BE2C (cell line): ENCODE data around the gene PTGER3. TPM values are rescaled to one million over a fixed set of nuclear protein-coding genes. Genes with fewer than 3 reads are reported as not detected.

Experiments used
- DNase-seq: peaks from one replicate; pipeline ENCODE4 v3.0.0-alpha.2; 2020
- H3K27me3 ChIP-seq: fragments of 250-450 bp; sonication (Bioruptor Pico); 2 replicates; pipeline ENCODE4 v1.5.1; 2020; ENCODE audit warnings: mild to moderate bottlenecking
- H3K36me3 ChIP-seq: fragments of 250-450 bp; sonication (Bioruptor Pico); 2 replicates; pipeline ENCODE4 v1.5.1; 2020; ENCODE audit warnings: mild to moderate bottlenecking
- H3K4me1 ChIP-seq: fragments of 250-450 bp; sonication (Bioruptor Pico); 2 replicates; pipeline ENCODE4 v1.5.1; 2020
- H3K4me3 ChIP-seq: 2 replicates; pipeline ENCODE4 v1.5.1; 2011; ENCODE audit warnings: low read depth, low read length
- H3K9me3 ChIP-seq: fragments of 250-450 bp; sonication (Bioruptor Pico); 2 replicates; pipeline ENCODE4 v1.5.1; 2020
- polyA plus RNA-seq: library from polyadenylated mRNA; unstranded; fragments of >200 nt; gene quantifications from one replicate; pipeline ENCODE4 v1.2.1, GENCODE V29; 2012; ENCODE audit warnings: low read depth, missing spikeins; ENCODE audit not compliant: insufficient read length, insufficient read depth
- TF ChIP-seq, protein P1 (sequence below): IDR thresholded peaks from 2 replicates; pipeline ENCODE4 v1.5.1; 2012; ENCODE audit warnings: mild to moderate bottlenecking, low read depth, low read length

Gene PTGER3
- 6.9 TPM for polyA plus RNA-seq

DNA sequence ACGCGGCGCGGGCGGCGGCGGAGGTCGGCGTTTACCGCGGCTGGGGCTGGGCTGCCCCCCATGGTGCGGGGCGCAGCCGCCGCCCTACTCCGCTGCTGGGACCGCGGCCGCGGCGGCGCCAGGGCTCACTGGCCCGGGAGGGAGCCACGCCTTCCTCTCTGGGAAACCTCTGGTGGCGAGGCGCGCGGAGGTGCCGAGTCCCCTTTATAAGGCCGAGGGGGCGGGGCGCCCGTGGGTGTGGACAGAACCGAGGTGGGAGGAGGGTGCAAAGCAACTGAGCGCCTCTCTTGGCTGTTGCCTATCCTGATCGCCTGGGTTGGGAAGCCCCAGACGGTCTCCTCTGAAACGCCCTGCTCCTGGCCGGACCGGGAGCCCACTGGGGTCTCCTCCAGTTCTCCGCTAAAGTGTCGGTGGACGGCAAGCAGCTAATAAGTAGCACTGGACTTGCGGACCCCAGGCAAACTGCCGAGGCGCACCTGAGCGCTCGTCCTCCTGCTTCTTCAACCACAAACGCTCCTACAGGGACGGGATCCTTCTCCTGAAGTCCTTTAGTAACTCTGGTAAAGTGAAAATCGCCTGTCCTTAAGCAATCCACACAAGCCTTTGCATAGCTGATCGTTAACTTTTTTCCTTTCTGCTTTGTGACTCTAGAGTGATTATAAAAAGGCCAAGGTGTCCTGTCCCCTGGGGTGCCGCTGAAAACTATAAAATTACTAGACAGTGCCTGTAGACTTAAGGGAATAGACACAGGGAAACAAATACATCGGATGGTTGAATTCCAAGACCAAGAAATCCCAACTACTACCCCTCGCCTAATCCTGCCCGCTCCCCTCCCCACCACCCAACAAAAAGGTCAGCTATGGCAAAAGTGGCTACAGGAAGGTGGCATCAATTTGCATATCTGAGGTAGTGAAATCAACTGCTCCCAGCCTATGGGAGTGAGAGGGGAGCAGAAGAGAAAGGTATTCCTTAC is at the start of gene PTGER3:
Gene PTGER3 (minus strand): TSS at position 182 of the 973 bp plus-strand sequence. CDS start 239 bp downstream, outside the sequence.
- peaks cover 2% of the 10 kb centered on the region; the same call in 1 of the 2 replicates for H3K4me1 ChIP-seq
- H3K9me3 ChIP-seq, result no peaks in the 10 kb centered on the region
- peak within 1 kb of the TSS; percentile 58 for H3K4me3 ChIP-seq
- no peaks in the 10 kb centered on the region for H3K36me3 ChIP-seq
- H3K27me3 ChIP-seq, result no peaks in the 10 kb centered on the region
- DNase-seq, result peak; percentile 82
- TF ChIP-seq, protein P1, sequence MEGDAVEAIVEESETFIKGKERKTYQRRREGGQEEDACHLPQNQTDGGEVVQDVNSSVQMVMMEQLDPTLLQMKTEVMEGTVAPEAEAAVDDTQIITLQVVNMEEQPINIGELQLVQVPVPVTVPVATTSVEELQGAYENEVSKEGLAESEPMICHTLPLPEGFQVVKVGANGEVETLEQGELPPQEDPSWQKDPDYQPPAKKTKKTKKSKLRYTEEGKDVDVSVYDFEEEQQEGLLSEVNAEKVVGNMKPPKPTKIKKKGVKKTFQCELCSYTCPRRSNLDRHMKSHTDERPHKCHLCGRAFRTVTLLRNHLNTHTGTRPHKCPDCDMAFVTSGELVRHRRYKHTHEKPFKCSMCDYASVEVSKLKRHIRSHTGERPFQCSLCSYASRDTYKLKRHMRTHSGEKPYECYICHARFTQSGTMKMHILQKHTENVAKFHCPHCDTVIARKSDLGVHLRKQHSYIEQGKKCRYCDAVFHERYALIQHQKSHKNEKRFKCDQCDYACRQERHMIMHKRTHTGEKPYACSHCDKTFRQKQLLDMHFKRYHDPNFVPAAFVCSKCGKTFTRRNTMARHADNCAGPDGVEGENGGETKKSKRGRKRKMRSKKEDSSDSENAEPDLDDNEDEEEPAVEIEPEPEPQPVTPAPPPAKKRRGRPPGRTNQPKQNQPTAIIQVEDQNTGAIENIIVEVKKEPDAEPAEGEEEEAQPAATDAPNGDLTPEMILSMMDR, result no peak

DNA sequence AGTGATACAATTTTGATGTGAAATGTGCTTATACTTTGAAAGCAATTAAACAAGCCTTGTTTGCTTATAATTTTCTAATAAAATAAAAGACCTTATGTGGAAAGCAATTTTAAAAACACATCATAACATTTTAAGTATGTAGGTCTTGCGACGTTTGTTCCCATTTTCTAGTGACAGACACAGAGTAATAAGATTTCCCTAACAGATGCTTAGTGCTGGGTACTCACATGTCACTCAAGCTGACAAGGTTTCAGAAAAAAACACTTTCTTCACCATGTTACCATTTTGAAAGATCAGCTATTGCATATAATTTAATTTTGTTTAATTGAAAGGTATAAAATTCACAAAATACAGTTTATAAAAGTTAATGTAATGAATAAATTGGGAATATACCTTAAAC is 47.3 kb upstream of the PTGER3 start:
- TF ChIP-seq, protein P1, result no peak
- DNase-seq, result no peak
- no peaks in the 10 kb centered on the region for H3K27me3 ChIP-seq
- H3K9me3 ChIP-seq, result no peaks in the 10 kb centered on the region
- H3K4me3 ChIP-seq, result no peak overlapping the region
- no peaks in the 10 kb centered on the region for H3K4me1 ChIP-seq
- no peaks in the 10 kb centered on the region for H3K36me3 ChIP-seq

DNA sequence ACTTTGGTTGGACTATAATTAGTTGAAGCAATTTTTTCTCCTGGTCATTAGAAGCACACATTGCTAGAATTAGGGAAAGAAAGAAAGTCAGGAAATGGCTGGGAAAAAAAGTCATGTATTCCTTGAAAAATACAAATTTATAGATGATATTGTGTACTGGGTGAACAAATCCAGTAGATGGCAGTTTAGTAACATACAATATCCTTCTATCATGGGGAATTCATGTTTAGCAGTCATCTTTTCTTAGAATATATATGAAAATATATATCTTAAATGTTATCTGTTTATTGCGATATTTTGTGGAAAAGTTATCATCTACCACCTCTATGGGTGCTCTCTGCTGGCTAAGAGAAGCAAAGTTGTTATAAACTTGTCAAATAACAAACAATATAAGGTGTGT is 46.3 kb upstream of the PTGER3 start:
- no peak for DNase-seq
- Histone ChIP-seq H3K9me3 (no peaks in the 10 kb centered on the region), H3K27me3 (no peaks in the 10 kb centered on the region), H3K36me3 (no peaks in the 10 kb centered on the region), H3K4me1 (no peaks in the 10 kb centered on the region), H3K4me3 (no peak overlapping the region)
- TF ChIP-seq, protein P1, result peak; percentile 27; the same call in 1 of the 2 replicates

DNA sequence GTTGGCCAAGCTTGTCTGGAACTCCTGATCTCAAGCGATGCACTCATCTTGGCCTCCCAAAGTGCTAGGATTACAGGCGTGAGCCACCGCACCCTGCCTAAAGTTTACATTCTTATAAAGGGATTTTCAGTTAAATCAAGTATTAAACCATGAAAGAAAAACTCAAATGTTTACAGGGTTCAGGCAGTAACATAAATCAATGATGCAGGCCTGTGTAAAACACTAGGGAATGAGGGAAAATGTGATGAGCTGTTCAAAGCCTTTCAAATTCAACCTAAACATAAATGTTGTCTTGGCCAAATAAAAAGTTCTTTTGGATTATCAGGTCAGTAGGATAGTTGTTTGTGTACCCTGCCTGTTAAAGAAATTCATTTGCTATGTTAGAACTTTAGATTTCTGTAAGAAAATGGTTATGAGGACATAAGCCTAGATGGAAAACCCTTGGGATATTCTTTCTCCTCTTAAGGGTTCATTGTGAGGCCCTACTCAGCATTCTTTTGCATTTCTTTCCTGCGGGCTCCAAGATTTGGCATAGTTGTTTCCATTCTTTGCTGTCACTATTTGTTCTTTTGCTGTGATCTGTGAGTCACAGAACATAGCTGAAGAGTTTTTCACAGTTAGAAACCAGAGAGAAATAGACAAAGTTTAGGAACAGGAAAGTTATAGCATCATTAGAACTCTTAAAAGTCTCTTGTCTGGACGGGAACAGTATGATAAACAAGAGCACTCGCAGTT is 42.1 kb upstream of the PTGER3 start:
- Histone ChIP-seq H3K9me3 (no peaks in the 10 kb centered on the region), H3K4me1 (no peaks in the 10 kb centered on the region), H3K27me3 (no peaks in the 10 kb centered on the region), H3K36me3 (no peaks in the 10 kb centered on the region), H3K4me3 (no peak overlapping the region)
- TF ChIP-seq, protein P1, result no peak
- no peak for DNase-seq

DNA sequence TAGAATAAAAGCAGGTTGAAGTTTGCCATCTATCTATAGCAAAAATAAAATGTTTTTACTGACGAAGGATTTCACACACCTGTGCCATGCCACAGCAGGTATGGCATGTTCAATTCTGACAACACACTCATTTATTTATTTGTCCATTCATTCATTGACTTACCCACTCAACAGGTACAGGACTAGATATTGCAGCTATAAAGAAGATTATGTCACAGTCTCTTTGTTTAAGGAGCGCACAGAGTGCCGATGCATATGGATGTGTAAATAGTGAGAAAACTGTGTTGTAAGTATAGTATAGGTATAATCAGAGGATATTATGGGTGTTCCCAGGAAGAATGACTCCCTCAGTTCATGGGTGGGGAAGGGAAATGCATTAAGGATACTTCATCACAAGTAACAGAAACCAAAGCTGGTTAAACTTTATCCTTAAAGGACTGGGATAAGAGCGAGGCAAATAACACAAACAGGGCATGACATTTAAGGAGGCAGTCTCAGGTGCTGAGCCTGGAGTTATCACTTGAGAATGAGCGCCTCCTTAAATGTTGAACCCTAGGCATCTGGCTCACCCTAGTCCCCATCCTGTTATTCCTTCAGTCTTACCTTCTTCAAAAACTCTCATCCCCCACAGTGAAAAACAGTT is 41.1 kb upstream of the PTGER3 start:
- TF ChIP-seq, protein P1, result no peak
- Histone ChIP-seq H3K27me3 (no peaks in the 10 kb centered on the region), H3K36me3 (no peaks in the 10 kb centered on the region), H3K4me1 (no peaks in the 10 kb centered on the region), H3K4me3 (no peak overlapping the region), H3K9me3 (no peaks in the 10 kb centered on the region)
- no peak for DNase-seq
